Body of pancreas (tissue), 4 donors: ENCODE results near the gene MED10. TPM values are rescaled to one million over a fixed set of nuclear protein-coding genes. Genes with fewer than 3 reads are reported as not detected.
A peak's percentile ranks its signal among the peaks of the same experiment; 100 is the strongest.

Experiments used
- ATAC-seq: fragments of 150-250 bp; one replicate; pipeline ENCODE4 v1.9.1; 2016
- DNase-seq, 4 donors: peaks; one replicate each; pipeline ENCODE4 v3.0.0-alpha.2; 2019
- H3K27ac ChIP-seq, 4 donors: fragments of 200-600 bp; sonication (generic); 1 replicate in 3 of 4; 2 replicates in 1 of 4; pipeline versions ENCODE4 v1.5.1 to v1.6.1; 2016 to 2019; ENCODE audit warnings: mild to moderate bottlenecking in 1 of 4, mixed read lengths in 1 of 4, moderate library complexity in 1 of 4
- H3K27me3 ChIP-seq, 2 donors: fragments of 200-600 bp; sonication (generic); one replicate each; pipeline ENCODE4 v1.6.0; 2016; ENCODE audit warnings: mild to moderate bottlenecking in 1 of 2
- H3K36me3 ChIP-seq, 2 donors: fragments of 200-600 bp; sonication (generic); replicated peaks in 1 of 2; 2 replicates each; pipeline ENCODE4 v1.5.1; 2016; ENCODE audit warnings: low read depth in 2 of 2; ENCODE audit not compliant: insufficient read depth in 1 of 2
- H3K4me1 ChIP-seq: fragments of 200-600 bp; sonication (generic); one replicate; pipeline ENCODE4 v1.6.0; 2016
- H3K4me3 ChIP-seq, 2 donors: fragments of 200-600 bp; sonication (generic); 1 replicate in 1 of 2; 2 replicates in 1 of 2; pipeline ENCODE4 v1.5.1; 2016 to 2019
- H3K9me3 ChIP-seq, 3 donors: fragments of 200-600 bp; sonication (generic); 1 replicate in 2 of 3; 2 replicates in 1 of 3; pipeline ENCODE4 v1.5.1; 2016
- POLR2A ChIP-seq, 3 donors: fragments of 450-650 bp; IDR thresholded peaks; one replicate each; pipeline ENCODE4 v1.6.1; 2016; ENCODE audit warnings: antibody characterized with exemption in 3 of 3, mild to moderate bottlenecking in 2 of 3
- WGBS, 2 donors: methylation state at CpG; one replicate each; pipeline ENCODE4 v1.1.5; 2017; 5-methylcytosine and 5-hydroxymethylcytosine counted together
- intact Hi-C: fragments of 100-400 bp; cut with DNase I; formaldehyde crosslinking; loops from one replicate; pipeline ENCODE4 v1.15.1; 2023
- total RNA-seq, 2 donors: library from RNA; depleted of rRNA; stranded (reverse); fragments of >200 nt; gene quantifications; one replicate each; pipeline ENCODE4 v1.1.0, GENCODE V29; 2016
- TF ChIP-seq, protein P1 (sequence below), 7 experiments: fragments of 450-650 bp in 4 of 7; fragments of 200-600 bp in 3 of 7; sonication (generic) in 3 of 7; IDR thresholded peaks; one replicate each; pipeline ENCODE4 v1.5.1; 2016 to 2019; ENCODE audit warnings: antibody characterized with exemption in 7 of 7

The MED10 gene
- total RNA-seq, 2 donors from 2014 or later = 9.6 to 15.5 TPM

DNA sequence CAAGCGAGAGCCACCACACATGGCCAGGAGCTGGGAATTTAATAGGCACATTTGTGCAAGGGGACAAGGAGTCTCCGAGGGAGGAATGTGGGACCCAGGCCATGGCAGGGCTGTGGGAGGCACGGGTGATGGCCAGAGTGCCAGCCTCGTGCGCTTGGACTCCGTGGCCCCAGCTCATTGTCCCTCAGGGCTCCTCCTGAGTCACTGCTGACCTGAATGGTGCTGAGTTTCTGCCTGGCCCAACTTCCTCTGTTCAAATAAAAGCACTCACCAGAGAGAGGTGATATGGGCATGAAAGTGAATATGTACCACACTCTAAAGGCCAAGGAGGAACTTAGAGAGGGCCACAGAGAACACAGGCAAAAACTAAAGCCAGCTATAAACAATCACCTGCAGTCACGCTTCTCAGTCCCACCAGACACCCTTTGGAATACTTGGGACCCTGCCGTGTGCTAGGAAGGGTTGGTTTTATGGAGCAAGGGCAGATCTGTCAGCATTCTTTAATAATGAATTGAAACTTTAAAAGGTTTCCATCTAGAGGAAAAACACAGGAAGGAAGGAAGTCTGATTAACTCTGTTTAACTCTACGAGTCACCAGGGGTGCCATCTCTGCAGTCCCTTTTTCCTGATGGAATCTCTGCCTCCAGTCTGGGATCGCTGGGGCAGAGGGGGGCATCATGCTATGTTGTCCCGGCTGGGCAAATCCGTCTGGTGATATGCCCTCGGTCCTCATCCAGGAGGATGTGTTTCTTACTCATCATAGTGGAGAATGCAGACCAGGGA, 45.2 kb upstream of the MED10 start:
- no peaks in the 10 kb centered on the region for H3K9me3 ChIP-seq
- no peak overlapping the region for H3K27ac ChIP-seq
- H3K36me3 ChIP-seq = no peaks in the 10 kb centered on the region
- TF ChIP-seq, protein P1, sequence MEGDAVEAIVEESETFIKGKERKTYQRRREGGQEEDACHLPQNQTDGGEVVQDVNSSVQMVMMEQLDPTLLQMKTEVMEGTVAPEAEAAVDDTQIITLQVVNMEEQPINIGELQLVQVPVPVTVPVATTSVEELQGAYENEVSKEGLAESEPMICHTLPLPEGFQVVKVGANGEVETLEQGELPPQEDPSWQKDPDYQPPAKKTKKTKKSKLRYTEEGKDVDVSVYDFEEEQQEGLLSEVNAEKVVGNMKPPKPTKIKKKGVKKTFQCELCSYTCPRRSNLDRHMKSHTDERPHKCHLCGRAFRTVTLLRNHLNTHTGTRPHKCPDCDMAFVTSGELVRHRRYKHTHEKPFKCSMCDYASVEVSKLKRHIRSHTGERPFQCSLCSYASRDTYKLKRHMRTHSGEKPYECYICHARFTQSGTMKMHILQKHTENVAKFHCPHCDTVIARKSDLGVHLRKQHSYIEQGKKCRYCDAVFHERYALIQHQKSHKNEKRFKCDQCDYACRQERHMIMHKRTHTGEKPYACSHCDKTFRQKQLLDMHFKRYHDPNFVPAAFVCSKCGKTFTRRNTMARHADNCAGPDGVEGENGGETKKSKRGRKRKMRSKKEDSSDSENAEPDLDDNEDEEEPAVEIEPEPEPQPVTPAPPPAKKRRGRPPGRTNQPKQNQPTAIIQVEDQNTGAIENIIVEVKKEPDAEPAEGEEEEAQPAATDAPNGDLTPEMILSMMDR (IDR thresholded peaks at IDR 0.05) = no peak
- no peak for TF ChIP-seq POLR2A (IDR thresholded peaks at IDR 0.05)
- no peaks in the 10 kb centered on the region for H3K27me3 ChIP-seq
- peaks cover 9% of the 10 kb centered on the region for H3K4me1 ChIP-seq
- DNase-seq = no peak
- WGBS, 2 donors = 68 to 71% methylated on average over 9 to 13 of the region's 13 CpGs
- ATAC-seq = no peak
- H3K4me3 ChIP-seq = no peak overlapping the region
- intact Hi-C loops = no loop called here

- TF ChIP-seq, protein P1 (IDR thresholded peaks at IDR 0.05) = no peak
- no peak for TF ChIP-seq POLR2A (IDR thresholded peaks at IDR 0.05)
- WGBS, 2 donors = 16 to 17% methylated on average over 8 of the region's 8 CpGs
- no peaks in the 10 kb centered on the region for H3K9me3 ChIP-seq
- peaks cover 10% of the 10 kb centered on the region for H3K4me1 ChIP-seq
- peak overlapping the region in 1 of 4 donors; percentile 27 for H3K27ac ChIP-seq
- H3K36me3 ChIP-seq = no peaks in the 10 kb centered on the region
- no peaks in the 10 kb centered on the region for H3K27me3 ChIP-seq
- DNase-seq (peak in 3 of 4 donors; percentile 30 to 50 (median 40)), ATAC-seq (peak; percentile 84)
- no peak overlapping the region for H3K4me3 ChIP-seq
- intact Hi-C loops = no loop called here
These were observed 41.0 kb upstream of the MED10 start for GRCh38 chr5:6419340-6419852.

DNA sequence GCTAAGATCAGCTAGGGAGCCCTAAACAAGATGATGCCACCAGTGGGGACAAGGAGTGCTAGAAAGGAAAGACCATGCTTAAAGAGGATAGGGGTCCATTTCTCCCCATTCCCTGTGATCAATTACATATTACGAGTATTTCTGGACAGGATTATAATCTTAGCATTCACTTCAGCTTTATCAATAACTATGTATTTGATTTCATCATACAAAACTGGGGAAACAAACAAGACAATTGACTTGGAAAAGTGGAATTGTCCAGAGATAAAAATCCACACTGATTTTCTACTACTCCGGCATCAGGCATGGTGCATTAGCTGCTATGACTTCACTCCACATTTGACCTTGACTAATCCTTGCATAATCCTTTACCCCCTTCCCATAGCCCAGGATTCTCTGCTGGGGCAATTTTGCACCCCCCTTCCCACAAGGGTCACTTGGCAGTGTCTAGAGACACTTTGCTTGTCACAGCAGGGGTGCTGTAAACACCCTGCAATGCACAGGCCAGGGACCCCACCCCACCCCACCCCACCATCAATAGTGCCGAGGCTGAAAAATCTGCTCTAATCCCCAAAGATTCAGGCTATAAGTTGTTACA, 40.4 kb upstream of the MED10 start:
- intact Hi-C loops = no loop called here
- Histone ChIP-seq H3K27ac (peak overlapping the region in 1 of 4 donors; percentile 54), H3K9me3 (no peaks in the 10 kb centered on the region), H3K27me3 (no peaks in the 10 kb centered on the region), H3K36me3 (no peaks in the 10 kb centered on the region), H3K4me1 (peaks cover 10% of the 10 kb centered on the region), H3K4me3 (no peak overlapping the region)
- 46 to 51% methylated on average over 3 of the region's 3 CpGs for WGBS, 2 donors
- TF ChIP-seq, protein P1 (IDR thresholded peaks at IDR 0.05) = no peak
- TF ChIP-seq POLR2A (IDR thresholded peaks at IDR 0.05) = no peak
- peak; percentile 34 for ATAC-seq
- no peak for DNase-seq

- Histone ChIP-seq H3K27ac (no peak overlapping the region), H3K27me3 (no peaks in the 10 kb centered on the region), H3K4me3 (no peak overlapping the region), H3K4me1 (peaks cover 10% of the 10 kb centered on the region), H3K9me3 (no peaks in the 10 kb centered on the region), H3K36me3 (no peaks in the 10 kb centered on the region)
- TF ChIP-seq POLR2A (IDR thresholded peaks at IDR 0.05) = no peak
- TF ChIP-seq, protein P1 (IDR thresholded peaks at IDR 0.05) = no peak
- intact Hi-C loops = no loop called here
- DNase-seq (no peak), ATAC-seq (no peak)
- 81 to 88% methylated on average over 3 to 10 of the region's 10 CpGs for WGBS, 2 donors
These were observed 39.3 kb upstream of the MED10 start for GRCh38 chr5:6417657-6418056.
